SK-N-SH (cell line): ENCODE data around the gene OR2B2.

Source experiments
- CHD2 ChIP-seq: fragments of 150-350 bp; IDR thresholded peaks from 2 replicates; pipeline ENCODE4 v1.6.1; 2018; ENCODE audit warnings: low read length; ENCODE audit not compliant: partially characterized antibody
- CTCF ChIP-seq: fragments of 200-600 bp; sonication (generic); IDR thresholded peaks from 2 replicates; pipeline ENCODE4 v1.6.1; 2017; ENCODE audit warnings: antibody characterized with exemption, mild to moderate bottlenecking, moderate library complexity
- EZH2phosphoT487 ChIP-seq: fragments of 200-600 bp; sonication (generic); IDR thresholded peaks from 2 replicates; pipeline ENCODE4 v1.6.1; 2017; ENCODE audit warnings: low read depth, mixed run types, mild to moderate bottlenecking, antibody characterized with exemption, moderate library complexity, borderline replicate concordance
- REST ChIP-seq: IDR thresholded peaks from 2 replicates; pipeline ENCODE4 v1.6.1; 2012; ENCODE audit warnings: mild to moderate bottlenecking, low read depth, low read length, moderate library complexity
- SIN3A ChIP-seq: IDR thresholded peaks from 2 replicates; pipeline ENCODE4 v1.6.1; 2012; ENCODE audit warnings: low read depth, mild to moderate bottlenecking, low read length, moderate library complexity, borderline replicate concordance
- TAF1 ChIP-seq: IDR thresholded peaks from 2 replicates; pipeline ENCODE4 v1.6.1; 2012; ENCODE audit warnings: low read depth, mild to moderate bottlenecking, low read length, moderate library complexity, borderline replicate concordance
- TCF12 ChIP-seq: IDR thresholded peaks from 2 replicates; pipeline ENCODE4 v1.4.0; 2012

- TF ChIP-seq TCF12 (peak; percentile 6; the same call in 1 of the 2 replicates), REST (peak; percentile 73; the same call in 1 of the 2 replicates), CTCF (peak; percentile 39), EZH2phosphoT487 (no peak), CHD2 (peak; percentile 55), SIN3A (peak; percentile 92; the same call in 1 of the 2 replicates), TAF1 (peak; percentile 97)
Measured at GRCh38 chr6:27871924-27872638, 40.1 kb downstream of the OR2B2 start.
